Mucosa of gallbladder (tissue), 1 donor: Measurements from ENCODE around the gene YLPM1. TPM values are rescaled to one million over a fixed set of nuclear protein-coding genes. Genes with fewer than 3 reads are reported as not detected.

Source experiments
- DNase-seq: peaks from one replicate; pipeline ENCODE4 v3.0.0-alpha.2; 2020; ENCODE audit warnings: low spot score
- total RNA-seq: library from RNA; stranded (reverse); gene quantifications from one replicate; pipeline ENCODE4 v1.2.1, GENCODE V29; 2021
- donor health status: DM: no; HTN: no; CAD: no.

The YLPM1 gene
- total RNA-seq, 1 donor from 2014 or later = 55.4 TPM

DNA sequence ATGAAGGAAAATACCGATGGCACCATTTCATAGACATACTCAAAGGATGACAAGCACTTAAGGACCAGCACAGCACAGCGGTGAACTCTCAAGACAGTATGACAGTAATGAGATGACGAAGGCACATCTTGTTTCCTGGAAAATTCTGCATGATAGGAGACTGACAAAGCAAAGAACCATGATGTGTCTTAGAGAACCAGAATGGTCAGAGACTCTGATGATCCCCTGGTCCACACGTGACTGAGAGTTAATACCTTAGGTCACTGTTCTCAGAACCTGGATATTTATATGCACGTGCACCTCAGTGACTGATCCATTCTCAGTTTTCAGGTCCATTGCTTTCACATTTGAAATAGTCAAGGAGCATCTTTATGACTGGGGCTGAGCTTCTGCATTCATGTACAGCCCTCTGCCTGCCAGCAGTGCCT lies 77.5 kb downstream of the YLPM1 start:
- DNase-seq = no peak

GRCh38 chr14:74841230-74842207 lies 78.4 kb downstream of the YLPM1 start:
- DNase-seq = no peak

DNA sequence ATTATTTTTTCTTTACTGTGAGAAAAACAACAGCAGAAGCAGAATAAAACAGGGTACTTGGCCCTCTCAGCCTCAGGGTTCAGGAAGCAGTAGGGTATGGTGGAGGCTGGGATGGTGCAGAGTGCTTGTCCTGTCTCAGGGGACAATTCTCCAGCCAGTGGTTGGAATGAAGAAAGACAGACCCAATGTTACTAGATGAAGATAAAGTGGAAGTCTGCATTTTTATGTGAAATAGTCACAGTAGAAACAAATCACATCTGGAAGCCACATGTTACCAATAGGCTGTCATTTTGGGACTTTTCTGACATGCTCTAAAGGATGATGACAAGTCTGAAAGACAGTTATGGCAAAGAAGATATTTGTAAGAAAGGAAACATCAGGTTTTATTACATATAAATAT lies 80.5 kb downstream of the YLPM1 start:
- peak; percentile 34 for DNase-seq

GRCh38 chr14:74846168-74846567 lies 83.1 kb downstream of the YLPM1 start:
- DNase-seq = no peak

- DNase-seq = no peak
Observed at GRCh38 chr14:74846968-74847665, 84.0 kb downstream of the YLPM1 start.

DNA sequence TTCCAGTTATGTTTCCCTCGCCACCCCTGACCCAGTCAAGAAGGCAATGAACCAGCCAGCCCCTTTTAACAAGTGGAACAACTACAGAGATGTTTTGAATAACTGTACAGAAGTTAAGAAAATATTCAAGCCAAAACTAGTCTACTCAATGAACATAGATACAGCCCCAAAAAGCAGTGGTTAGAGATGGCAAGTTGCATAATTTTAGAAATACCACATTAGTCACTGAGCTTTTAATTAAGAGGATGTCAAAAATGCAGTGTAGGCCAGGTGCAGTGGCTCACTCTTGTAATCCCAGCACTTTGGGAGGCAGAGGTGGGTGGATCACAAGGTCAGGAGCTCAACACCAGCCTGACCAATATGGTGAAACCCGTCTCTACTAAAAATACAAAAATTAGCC lies 85.7 kb downstream of the YLPM1 start:
- DNase-seq = no peak

GRCh38 chr14:74852922-74853530 lies 89.9 kb downstream of the YLPM1 start:
- DNase-seq = no peak

DNA sequence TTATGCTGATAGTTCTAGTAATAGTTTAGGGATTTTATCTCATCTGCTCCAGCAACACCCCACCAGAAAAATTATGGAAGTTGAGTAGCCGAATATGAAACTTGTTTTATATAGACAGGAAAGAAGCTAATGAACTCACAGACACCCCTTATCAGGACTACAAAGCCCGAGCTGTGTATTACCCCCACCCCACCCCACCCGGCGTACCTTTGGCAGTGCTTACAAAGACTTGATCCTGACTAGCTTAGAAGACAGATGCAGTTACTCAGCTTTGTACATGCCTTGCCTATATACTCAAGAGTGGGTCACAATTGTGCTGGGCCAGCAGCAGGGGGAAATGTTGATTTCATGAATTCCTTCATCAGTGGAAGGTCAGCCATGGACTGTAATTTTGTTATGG lies 90.5 kb downstream of the YLPM1 start:
- no peak for DNase-seq

DNA sequence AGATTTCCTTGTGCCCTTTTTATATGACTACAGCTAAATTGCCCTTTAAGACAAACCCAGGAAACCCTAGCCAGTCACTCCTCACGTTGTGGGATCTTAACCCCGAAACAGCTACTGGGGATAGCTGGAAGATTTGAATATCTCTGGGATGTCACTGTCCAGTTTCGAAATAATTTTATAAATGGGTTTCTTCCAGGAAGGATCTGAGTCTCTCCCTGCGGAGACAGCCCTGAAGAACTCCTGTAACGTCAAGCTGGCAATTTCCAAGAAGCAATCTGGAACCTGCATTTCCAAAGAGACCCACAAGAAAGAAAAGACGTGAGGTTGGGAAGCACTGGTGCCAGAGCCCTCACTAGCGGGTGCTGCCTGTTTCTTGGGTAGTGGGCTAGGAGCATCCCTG lies 91.9 kb downstream of the YLPM1 start:
- no peak for DNase-seq

GRCh38 chr14:74855945-74856344 lies 92.8 kb downstream of the YLPM1 start:
- DNase-seq = no peak

- no peak for DNase-seq
Observed at GRCh38 chr14:74856366-74856765, 93.2 kb downstream of the YLPM1 start.

DNA sequence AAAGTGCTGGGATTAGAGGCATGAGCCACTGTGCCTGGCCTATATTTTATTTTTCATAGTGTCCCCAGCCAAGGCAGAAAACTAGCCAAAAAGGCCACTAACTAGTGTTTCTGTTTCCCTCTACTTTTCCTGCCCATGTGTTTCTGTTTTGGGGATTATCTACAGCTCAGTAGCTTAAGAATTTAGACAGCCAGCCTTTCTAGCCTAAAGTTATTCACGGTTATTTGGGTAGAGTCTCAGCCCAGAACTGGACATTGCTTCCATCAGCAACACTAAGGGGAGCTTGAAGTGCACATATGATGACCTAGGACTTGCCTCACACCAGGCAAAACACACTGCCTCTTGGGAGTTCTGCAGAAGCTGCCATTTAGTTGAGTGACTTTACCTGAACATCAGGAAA lies 94.9 kb downstream of the YLPM1 start:
- no peak for DNase-seq

GRCh38 chr14:74859757-74860552 lies 96.8 kb downstream of the YLPM1 start:
- no peak for DNase-seq

DNA sequence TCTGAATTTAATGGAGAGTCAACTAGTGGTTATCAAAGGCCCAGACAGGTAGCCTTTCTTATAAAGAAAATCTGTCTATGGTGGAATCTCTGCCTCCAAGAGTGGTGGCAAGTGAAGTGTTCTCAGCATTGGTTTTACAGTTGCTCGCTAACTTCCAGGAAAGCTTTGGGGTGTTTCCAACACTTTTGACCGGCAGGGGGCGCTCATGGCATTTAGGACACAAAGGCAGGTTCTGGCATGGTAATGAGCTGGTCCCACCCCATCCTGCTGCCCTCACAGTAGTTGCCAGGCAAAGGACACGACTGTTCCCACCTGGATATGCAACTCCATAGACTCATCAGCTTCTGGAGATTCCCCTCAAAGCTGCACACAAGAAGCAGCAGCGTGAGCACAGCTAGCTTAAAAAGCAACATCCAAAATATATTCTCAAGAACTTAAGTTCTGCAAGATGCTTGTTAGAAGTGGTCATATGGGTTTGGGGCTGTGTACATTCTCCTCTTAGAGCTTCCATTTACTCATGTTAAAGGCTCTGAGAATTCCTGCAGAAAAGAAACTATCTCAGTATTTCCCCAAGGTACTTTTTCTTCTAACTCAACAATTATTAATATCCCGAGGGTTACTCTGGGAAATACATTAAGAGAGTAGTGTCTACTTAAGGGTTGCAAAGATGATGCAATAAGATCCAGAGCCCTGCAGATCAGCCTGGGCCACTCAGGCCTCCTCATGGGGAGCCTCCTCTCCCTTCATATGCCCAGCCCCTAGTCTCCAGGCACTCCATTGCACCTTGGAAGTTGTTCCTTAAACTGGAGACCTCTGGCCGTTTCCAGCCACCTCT lies 98.0 kb downstream of the YLPM1 start:
- DNase-seq = peak; percentile 91

- DNase-seq = no peak
Observed at GRCh38 chr14:74861734-74862090, 98.6 kb downstream of the YLPM1 start.

DNA sequence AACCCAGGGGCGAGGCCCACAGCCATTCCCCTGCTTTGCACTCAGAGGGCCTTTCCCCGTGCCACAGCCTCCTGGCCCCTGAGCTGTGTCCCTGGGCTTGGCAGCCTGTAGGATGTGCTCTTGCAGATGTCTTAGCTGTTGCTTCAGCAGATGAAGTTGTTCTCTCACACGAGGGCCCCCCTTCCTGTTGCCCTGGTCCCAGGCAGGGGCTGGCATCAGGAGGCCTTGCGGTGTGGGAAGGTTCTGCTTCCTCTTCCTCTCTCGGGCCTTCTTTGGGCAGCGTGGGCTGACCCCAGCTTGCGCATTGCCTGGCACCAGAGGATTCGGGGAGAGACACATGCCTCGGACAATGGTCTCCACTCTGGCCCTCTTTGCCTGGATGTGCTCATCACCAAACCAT lies 100.2 kb downstream of the YLPM1 start:
- no peak for DNase-seq

- no peak for DNase-seq
Observed at GRCh38 chr14:74864198-74864597, 101.1 kb downstream of the YLPM1 start.

GRCh38 chr14:74865156-74865555 lies 102.0 kb downstream of the YLPM1 start:
- DNase-seq = no peak

GRCh38 chr14:74866708-74867389 lies 103.7 kb downstream of the YLPM1 start:
- DNase-seq = no peak

- DNase-seq = peak; percentile 40
Observed at GRCh38 chr14:74867673-74868072, 104.6 kb downstream of the YLPM1 start.
